ENCODE data around the gene TUBB1. TPM values are rescaled to one million over a fixed set of nuclear protein-coding genes. Genes with fewer than 3 reads are reported as not detected.

TUBB1 gene
- total and polyA plus RNA-seq, 2 of the 13 experiments (the other 11 are each of a cell fraction or from before 2014, with no cell fraction given), result 0.11 to 57.6 TPM

DNA sequence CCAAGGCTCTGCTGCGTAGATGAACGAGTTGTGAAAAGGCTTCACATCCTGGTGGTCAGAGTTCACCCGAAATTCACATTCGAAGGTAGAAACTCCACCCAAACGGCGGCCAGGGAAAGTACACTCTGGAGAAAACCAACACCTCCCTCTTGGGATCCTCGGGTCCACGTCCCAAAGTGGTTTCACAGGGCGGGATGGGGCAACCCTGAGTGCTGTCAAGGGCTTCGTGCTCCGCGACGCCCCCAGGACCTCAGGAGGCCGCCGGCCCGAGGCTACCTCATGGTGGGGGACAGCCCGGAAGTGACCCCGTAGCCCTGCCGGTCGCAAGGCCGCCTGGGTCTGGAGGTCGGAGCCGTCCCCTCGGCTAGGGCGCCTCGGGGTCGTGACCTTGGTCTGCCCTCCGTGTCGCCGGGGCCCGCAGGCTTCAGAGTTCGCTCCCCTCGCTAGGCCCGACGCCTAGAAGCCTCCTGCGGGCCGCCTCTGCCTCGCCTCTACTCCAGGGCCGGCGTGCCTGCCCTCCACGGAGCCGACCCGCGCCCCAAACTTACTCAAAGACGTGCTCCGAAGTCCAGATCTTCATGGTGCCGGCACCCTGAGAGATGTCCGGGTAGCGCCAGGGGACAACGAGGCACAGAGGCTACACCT lies 23.0 kb downstream of the TUBB1 start, which contains the start of gene PRELID3B (continued):
- TF ChIP-seq, protein P1, sequence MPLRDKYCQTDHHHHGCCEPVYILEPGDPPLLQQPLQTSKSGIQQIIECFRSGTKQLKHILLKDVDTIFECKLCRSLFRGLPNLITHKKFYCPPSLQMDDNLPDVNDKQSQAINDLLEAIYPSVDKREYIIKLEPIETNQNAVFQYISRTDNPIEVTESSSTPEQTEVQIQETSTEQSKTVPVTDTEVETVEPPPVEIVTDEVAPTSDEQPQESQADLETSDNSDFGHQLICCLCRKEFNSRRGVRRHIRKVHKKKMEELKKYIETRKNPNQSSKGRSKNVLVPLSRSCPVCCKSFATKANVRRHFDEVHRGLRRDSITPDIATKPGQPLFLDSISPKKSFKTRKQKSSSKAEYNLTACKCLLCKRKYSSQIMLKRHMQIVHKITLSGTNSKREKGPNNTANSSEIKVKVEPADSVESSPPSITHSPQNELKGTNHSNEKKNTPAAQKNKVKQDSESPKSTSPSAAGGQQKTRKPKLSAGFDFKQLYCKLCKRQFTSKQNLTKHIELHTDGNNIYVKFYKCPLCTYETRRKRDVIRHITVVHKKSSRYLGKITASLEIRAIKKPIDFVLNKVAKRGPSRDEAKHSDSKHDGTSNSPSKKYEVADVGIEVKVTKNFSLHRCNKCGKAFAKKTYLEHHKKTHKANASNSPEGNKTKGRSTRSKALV (CRISPR knock-in tag; IDR thresholded peaks at IDR 0.05), result no peak
- no peak for TF ChIP-seq ZNF629 (CRISPR knock-in tag; conservative IDR thresholded peaks at IDR 0.05)
- TF ChIP-seq ZNF33A (CRISPR knock-in tag; IDR thresholded peaks at IDR 0.05; ENCODE audit: borderline replicate concordance), result no peak
- TF ChIP-seq, protein P2, sequence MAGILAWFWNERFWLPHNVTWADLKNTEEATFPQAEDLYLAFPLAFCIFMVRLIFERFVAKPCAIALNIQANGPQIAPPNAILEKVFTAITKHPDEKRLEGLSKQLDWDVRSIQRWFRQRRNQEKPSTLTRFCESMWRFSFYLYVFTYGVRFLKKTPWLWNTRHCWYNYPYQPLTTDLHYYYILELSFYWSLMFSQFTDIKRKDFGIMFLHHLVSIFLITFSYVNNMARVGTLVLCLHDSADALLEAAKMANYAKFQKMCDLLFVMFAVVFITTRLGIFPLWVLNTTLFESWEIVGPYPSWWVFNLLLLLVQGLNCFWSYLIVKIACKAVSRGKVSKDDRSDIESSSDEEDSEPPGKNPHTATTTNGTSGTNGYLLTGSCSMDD (CRISPR knock-in tag; IDR thresholded peaks at IDR 0.05), result no peak; the same call in 1 of the 2 replicates
- TF ChIP-seq, protein P3, sequence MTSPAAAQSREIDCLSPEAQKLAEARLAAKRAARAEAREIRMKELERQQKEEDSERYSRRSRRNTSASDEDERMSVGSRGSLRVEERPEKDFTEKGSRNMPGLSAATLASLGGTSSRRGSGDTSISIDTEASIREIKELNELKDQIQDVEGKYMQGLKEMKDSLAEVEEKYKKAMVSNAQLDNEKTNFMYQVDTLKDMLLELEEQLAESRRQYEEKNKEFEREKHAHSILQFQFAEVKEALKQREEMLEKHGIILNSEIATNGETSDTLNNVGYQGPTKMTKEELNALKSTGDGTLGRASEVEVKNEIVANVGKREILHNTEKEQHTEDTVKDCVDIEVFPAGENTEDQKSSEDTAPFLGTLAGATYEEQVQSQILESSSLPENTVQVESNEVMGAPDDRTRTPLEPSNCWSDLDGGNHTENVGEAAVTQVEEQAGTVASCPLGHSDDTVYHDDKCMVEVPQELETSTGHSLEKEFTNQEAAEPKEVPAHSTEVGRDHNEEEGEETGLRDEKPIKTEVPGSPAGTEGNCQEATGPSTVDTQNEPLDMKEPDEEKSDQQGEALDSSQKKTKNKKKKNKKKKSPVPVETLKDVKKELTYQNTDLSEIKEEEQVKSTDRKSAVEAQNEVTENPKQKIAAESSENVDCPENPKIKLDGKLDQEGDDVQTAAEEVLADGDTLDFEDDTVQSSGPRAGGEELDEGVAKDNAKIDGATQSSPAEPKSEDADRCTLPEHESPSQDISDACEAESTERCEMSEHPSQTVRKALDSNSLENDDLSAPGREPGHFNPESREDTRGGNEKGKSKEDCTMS (CRISPR knock-in tag; conservative IDR thresholded peaks at IDR 0.05), result no peak
- peak; percentile 27; the same call in 1 of the 2 replicates for TF ChIP-seq ZSCAN9 (CRISPR knock-in tag; IDR thresholded peaks at IDR 0.05; ENCODE audit: borderline replicate concordance)
- TF ChIP-seq HOXA3 (CRISPR knock-in tag; IDR thresholded peaks at IDR 0.05), result peak; percentile 57; the same call in 1 of the 2 replicates
- TF ChIP-seq ZNF713 (CRISPR knock-in tag; IDR thresholded peaks at IDR 0.05), result no peak
- TF ChIP-seq DMAP1 (CRISPR knock-in tag; IDR thresholded peaks at IDR 0.05), result peak; percentile 75
- TF ChIP-seq GFI1 (CRISPR knock-in tag; IDR thresholded peaks at IDR 0.05; ENCODE audit: borderline replicate concordance), result peak; percentile 22; the same call in 1 of the 2 replicates
- no peak for TF ChIP-seq POLR2AphosphoS2 (IDR thresholded peaks at IDR 0.05; ENCODE audit: low read depth, low read length)
- TF ChIP-seq, protein P4, sequence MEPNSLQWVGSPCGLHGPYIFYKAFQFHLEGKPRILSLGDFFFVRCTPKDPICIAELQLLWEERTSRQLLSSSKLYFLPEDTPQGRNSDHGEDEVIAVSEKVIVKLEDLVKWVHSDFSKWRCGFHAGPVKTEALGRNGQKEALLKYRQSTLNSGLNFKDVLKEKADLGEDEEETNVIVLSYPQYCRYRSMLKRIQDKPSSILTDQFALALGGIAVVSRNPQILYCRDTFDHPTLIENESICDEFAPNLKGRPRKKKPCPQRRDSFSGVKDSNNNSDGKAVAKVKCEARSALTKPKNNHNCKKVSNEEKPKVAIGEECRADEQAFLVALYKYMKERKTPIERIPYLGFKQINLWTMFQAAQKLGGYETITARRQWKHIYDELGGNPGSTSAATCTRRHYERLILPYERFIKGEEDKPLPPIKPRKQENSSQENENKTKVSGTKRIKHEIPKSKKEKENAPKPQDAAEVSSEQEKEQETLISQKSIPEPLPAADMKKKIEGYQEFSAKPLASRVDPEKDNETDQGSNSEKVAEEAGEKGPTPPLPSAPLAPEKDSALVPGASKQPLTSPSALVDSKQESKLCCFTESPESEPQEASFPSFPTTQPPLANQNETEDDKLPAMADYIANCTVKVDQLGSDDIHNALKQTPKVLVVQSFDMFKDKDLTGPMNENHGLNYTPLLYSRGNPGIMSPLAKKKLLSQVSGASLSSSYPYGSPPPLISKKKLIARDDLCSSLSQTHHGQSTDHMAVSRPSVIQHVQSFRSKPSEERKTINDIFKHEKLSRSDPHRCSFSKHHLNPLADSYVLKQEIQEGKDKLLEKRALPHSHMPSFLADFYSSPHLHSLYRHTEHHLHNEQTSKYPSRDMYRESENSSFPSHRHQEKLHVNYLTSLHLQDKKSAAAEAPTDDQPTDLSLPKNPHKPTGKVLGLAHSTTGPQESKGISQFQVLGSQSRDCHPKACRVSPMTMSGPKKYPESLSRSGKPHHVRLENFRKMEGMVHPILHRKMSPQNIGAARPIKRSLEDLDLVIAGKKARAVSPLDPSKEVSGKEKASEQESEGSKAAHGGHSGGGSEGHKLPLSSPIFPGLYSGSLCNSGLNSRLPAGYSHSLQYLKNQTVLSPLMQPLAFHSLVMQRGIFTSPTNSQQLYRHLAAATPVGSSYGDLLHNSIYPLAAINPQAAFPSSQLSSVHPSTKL (CRISPR knock-in tag; IDR thresholded peaks at IDR 0.05), result peak; percentile 19; the same call in 1 of the 2 replicates
- TF ChIP-seq DR1 (CRISPR knock-in tag; IDR thresholded peaks at IDR 0.05), result no peak
- TF ChIP-seq, protein P5, sequence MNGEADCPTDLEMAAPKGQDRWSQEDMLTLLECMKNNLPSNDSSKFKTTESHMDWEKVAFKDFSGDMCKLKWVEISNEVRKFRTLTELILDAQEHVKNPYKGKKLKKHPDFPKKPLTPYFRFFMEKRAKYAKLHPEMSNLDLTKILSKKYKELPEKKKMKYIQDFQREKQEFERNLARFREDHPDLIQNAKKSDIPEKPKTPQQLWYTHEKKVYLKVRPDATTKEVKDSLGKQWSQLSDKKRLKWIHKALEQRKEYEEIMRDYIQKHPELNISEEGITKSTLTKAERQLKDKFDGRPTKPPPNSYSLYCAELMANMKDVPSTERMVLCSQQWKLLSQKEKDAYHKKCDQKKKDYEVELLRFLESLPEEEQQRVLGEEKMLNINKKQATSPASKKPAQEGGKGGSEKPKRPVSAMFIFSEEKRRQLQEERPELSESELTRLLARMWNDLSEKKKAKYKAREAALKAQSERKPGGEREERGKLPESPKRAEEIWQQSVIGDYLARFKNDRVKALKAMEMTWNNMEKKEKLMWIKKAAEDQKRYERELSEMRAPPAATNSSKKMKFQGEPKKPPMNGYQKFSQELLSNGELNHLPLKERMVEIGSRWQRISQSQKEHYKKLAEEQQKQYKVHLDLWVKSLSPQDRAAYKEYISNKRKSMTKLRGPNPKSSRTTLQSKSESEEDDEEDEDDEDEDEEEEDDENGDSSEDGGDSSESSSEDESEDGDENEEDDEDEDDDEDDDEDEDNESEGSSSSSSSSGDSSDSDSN (CRISPR knock-in tag; IDR thresholded peaks at IDR 0.05), result peak; percentile 57
- TF ChIP-seq ARNT2 (CRISPR knock-in tag; IDR thresholded peaks at IDR 0.05; ENCODE audit: low read depth), result peak; percentile 54; the same call in 1 of the 2 replicates
- TF ChIP-seq BCL6 (CRISPR knock-in tag; IDR thresholded peaks at IDR 0.05), result peak; percentile 45; the same call in 1 of the 2 replicates
- no peak for TF ChIP-seq BHLHE40 (IDR thresholded peaks at IDR 0.05; ENCODE audit: low read length)
